PC-3 (cell line): ENCODE measurements around the gene C1orf115.

Source experiments
- CTCF ChIP-seq: fragments of 300-600 bp; sonication (generic); conservative IDR thresholded peaks from 2 replicates; pipeline ENCODE4 v1.5.1; 2017; ENCODE audit warnings: antibody characterized with exemption, low read depth, mild to moderate bottlenecking, low read length
- EZH2 ChIP-seq: fragments of 300-600 bp; sonication (generic); IDR thresholded peaks from one replicate; pipeline ENCODE4 v1.6.1; 2017; ENCODE audit warnings: antibody characterized with exemption, mild to moderate bottlenecking, low read length; ENCODE audit not compliant: unreplicated experiment

GRCh38 chr1:220680085-220680687, 10.0 kb upstream of the C1orf115 start:
- TF ChIP-seq EZH2 (no peak), CTCF (peak; percentile 81)
